SK-N-SH treated with all-trans-retinoic acid at 6 μM for 48 hours (cell line): ENCODE data around the gene AGBL3.
"Not testable (repeated sequence)": the region's sequence is repeated elsewhere in the genome, so short reads cannot be mapped to it uniquely, and the experiment has no call there.

ENCODE experiments used
- CSRNP3 ChIP-seq: fragments of 250-450 bp; sonication (Bioruptor Pico); IDR thresholded peaks from 2 replicates; pipeline ENCODE4 v1.5.1; 2021; ENCODE audit warnings: mild to moderate bottlenecking, moderate library complexity
- ESRRG ChIP-seq: fragments of 250-450 bp; sonication (Bioruptor Pico); IDR thresholded peaks from 2 replicates; pipeline ENCODE4 v1.6.1; 2021; ENCODE audit warnings: mild to moderate bottlenecking
- GLIS3 ChIP-seq: fragments of 250-450 bp; sonication (Bioruptor Pico); IDR thresholded peaks from 2 replicates; pipeline ENCODE4 v1.5.0; 2020; ENCODE audit warnings: mild to moderate bottlenecking, moderate library complexity
- PATZ1 ChIP-seq: fragments of 250-450 bp; sonication (Bioruptor Pico); IDR thresholded peaks from 2 replicates; pipeline ENCODE4 v1.8.0; 2020; ENCODE audit warnings: mild to moderate bottlenecking, moderate library complexity, borderline replicate concordance
- PPARA ChIP-seq: fragments of 250-450 bp; sonication (Bioruptor Pico); IDR thresholded peaks from 2 replicates; pipeline ENCODE4 v1.5.0; 2020; ENCODE audit warnings: mild to moderate bottlenecking, borderline replicate concordance
- RARB ChIP-seq: fragments of 250-450 bp; sonication (Bioruptor Pico); IDR thresholded peaks from 2 replicates; pipeline ENCODE4 v1.8.0; 2021; ENCODE audit warnings: mild to moderate bottlenecking, moderate library complexity
- TSHZ2 ChIP-seq: fragments of 250-450 bp; sonication (Bioruptor Pico); IDR thresholded peaks from 2 replicates; pipeline ENCODE4 v1.5.0; 2020; ENCODE audit warnings: mild to moderate bottlenecking, moderate library complexity
- ZFP30 ChIP-seq: fragments of 450-650 bp; formaldehyde crosslinking; IDR thresholded peaks from 2 replicates; pipeline ENCODE4 v1.5.0; 2022; ENCODE audit warnings: mild to moderate bottlenecking, moderate library complexity
- ZNF8 ChIP-seq: fragments of 450-650 bp; formaldehyde crosslinking; IDR thresholded peaks from 2 replicates; pipeline ENCODE4 v1.5.0; 2020; ENCODE audit warnings: mild to moderate bottlenecking, moderate library complexity

GRCh38 chr7:135067017-135067416 lies 80.7 kb downstream of the AGBL3 start:
- TF ChIP-seq PATZ1; GLIS3 (CRISPR knock-in tag); ZFP30; RARB (CRISPR knock-in tag); CSRNP3 (CRISPR knock-in tag); TSHZ2 (CRISPR knock-in tag); ZNF8 (CRISPR knock-in tag); ESRRG; PPARA (CRISPR knock-in tag): not testable (repeated sequence)
